ENCODE results near the gene HERC6.

GRCh38 chr4:88357262-88357661 is 21.4 kb upstream of the HERC6 start:
- TF ChIP-seq CTCF (conservative IDR thresholded peaks at IDR 0.05) (no peak), ZFX (IDR thresholded peaks at IDR 0.05) (no peak)

Measured in C4-2B (cell line).